BJ (cell line): ENCODE results near the gene PER1. TPM values are rescaled to one million over a fixed set of nuclear protein-coding genes. Genes with fewer than 3 reads are reported as not detected.

ENCODE experiments used
- CTCF ChIA-PET: fragments of 350-600 bp; formaldehyde crosslinking; extraction: SDS; loops from one replicate; lab custom pipeline; 2021; ENCODE audit warnings: antibody characterized with exemption, inconsistent platforms; lab: Yijun Ruan, JAX
- POLR2A ChIA-PET: fragments of 300-600 bp; sonication (Branson Sonifier 250); formaldehyde crosslinking; extraction: SDS; loops from one replicate; lab custom pipeline; 2021; ENCODE audit warnings: antibody characterized with exemption; lab: Charles Lee
- DNase-seq: peaks from one replicate; pipeline ENCODE4 v3.0.0-alpha.2; 2011; ENCODE audit warnings: low read depth
- H3K27me3 ChIP-seq: 2 replicates; pipeline ENCODE4 v1.6.0; 2011; ENCODE audit warnings: low read length; ENCODE audit not compliant: control insufficient read depth, insufficient read depth
- H3K36me3 ChIP-seq: 2 replicates; pipeline ENCODE4 v1.5.1; 2011; ENCODE audit warnings: low read length; ENCODE audit not compliant: control insufficient read depth, insufficient read depth
- H3K4me3 ChIP-seq: 2 replicates; pipeline ENCODE4 v1.5.1; 2011; ENCODE audit warnings: low read depth, mild to moderate bottlenecking, control low read depth, low read length
- CTCF ChIP-seq: IDR thresholded peaks from 2 replicates; pipeline ENCODE4 v1.5.1; 2011; ENCODE audit warnings: low read depth, mild to moderate bottlenecking, control low read depth, inconsistent platforms, low read length, moderate library complexity; ENCODE audit not compliant: insufficient read depth
- polyA plus RNA-seq: library from polyadenylated mRNA; depleted of rRNA; stranded (reverse); fragments of >200 nt; gene quantifications from 2 replicates; pipeline ENCODE4 v1.2.3, GENCODE V29; 2011

PER1 gene
- polyA plus RNA-seq, 1 experiment: 7.7 TPM

GRCh38 chr17:8133941-8134340 lies 18.3 kb downstream of the PER1 start:
- Histone ChIP-seq H3K36me3 (no peaks in the 10 kb centered on the region), H3K27me3 (no peaks in the 10 kb centered on the region), H3K4me3 (no peak overlapping the region)
- TF ChIP-seq CTCF: no peak
- DNase-seq: no peak
- ChIA-PET CTCF (interaction anchor here (0.8 to 3.4 kb wide), 6 partner anchors 11 to 652 kb away, joined by 3 to 22 read pairs (median 4); partner anchors contain the start of gene ALOX12B), POLR2A (interaction anchor here (0.6 kb wide), 1 partner anchor 15 kb away, joined by 5 read pairs; no protein-coding TSS in a partner anchor)

- POLR2A ChIA-PET: interaction anchor here (0.6 kb wide), 1 partner anchor 10 kb away, joined by 7 read pairs; no protein-coding TSS in a partner anchor
- H3K36me3 ChIP-seq: no peaks in the 10 kb centered on the region
Measured at GRCh38 chr17:8133399-8133798, 18.8 kb downstream of the PER1 start.

DNA sequence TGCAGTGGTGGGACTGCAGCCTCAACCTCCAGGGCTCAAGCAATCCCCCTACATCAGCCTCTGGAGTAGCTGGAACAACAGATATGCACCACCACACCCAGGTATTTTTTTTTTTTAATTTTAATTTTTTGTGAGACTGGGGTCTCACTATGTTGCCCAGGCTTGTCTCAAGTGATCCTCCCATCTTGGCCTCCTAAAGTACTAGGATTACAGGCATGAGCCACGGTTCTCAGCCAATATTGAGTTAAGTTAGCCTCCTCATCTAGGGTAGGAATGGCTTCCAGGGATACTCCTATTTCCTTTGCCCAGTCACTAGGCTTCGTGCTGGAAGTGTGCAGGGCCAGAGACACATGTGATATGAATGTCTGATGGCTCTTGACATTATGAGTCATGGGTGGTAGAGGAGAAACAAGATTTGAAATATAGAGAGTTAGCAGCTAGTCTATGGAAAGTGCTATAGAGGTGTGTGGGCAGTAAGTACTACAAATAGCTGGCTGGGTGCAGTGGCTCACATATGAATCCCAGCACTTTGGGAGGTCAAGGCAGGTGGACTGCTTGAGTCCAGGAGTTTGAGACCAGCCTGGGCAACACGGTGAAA lies 20.3 kb downstream of the PER1 start:
- ChIA-PET POLR2A (no interaction called here), CTCF (interaction anchor here (0.7 to 1.5 kb wide), 2 partner anchors 13 to 20 kb away, joined by 3 read pairs; partner anchors contain the start of gene PER1)
- no peak for TF ChIP-seq CTCF

More at GRCh38 chr17:8133399-8133798, 18.8 kb downstream of the PER1 start:
- no peak for DNase-seq
- Histone ChIP-seq H3K4me3 (no peak overlapping the region), H3K27me3 (no peaks in the 10 kb centered on the region)
- no peak for TF ChIP-seq CTCF
- CTCF ChIA-PET: interaction anchor here (0.8 to 3.4 kb wide), 5 partner anchors 11 to 653 kb away, joined by 3 to 22 read pairs (median 3); partner anchors contain the start of gene ALOX12B

GRCh38 chr17:8128125-8128784 lies 23.9 kb downstream of the PER1 start:
- Histone ChIP-seq H3K27me3 (no peaks in the 10 kb centered on the region; the same call in 1 of the 2 replicates), H3K4me3 (no peak overlapping the region), H3K36me3 (no peaks in the 10 kb centered on the region)
- no peak for TF ChIP-seq CTCF
- ChIA-PET CTCF (interaction anchor here (1.5 to 1.8 kb wide), 2 partner anchors 10 kb away, joined by 7 to 29 read pairs; no protein-coding TSS in a partner anchor), POLR2A (no interaction called here)
- DNase-seq: no peak

More for the DNA sequence above, 20.3 kb downstream of the PER1 start:
- Histone ChIP-seq H3K36me3 (no peaks in the 10 kb centered on the region), H3K27me3 (no peaks in the 10 kb centered on the region), H3K4me3 (no peak overlapping the region)
- no peak for DNase-seq

DNA sequence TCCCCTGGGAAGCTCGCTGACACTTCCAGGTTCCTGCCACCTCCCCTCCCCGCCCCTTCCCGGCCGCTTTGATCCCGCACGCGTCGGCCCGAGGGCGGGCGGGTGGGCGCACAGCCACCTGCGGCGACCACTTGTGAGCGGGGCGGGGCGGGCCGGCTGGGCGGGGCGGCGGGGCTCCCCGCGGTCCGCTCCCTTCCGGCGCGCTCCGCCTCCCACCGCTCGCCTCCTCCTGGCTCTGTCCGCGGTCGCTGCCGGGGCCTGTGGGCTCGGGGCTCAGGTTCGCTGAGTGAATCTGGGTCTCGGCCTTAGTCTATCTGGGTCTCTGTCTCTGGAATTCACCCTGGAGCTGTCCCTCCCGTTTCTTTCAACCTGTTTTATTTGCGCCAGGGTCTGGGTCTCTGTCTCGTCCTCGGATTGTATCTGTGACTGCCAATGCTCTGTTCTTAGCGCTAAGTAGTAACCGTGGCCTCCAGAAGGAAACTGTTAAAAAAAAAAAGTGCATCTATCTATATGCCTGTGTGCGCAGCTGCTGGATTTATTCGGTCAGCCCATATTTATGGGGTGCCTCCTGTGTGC lies 25.6 kb downstream of the PER1 start:
- POLR2A ChIA-PET: no interaction called here
- CTCF ChIA-PET: interaction anchor here (0.6 to 1.8 kb wide), 7 partner anchors 12 to 353 kb away, joined by 3 to 29 read pairs (median 4); partner anchors contain the start of gene AURKB
- DNase-seq: no peak
- Histone ChIP-seq H3K27me3 (no peaks in the 10 kb centered on the region; the same call in 1 of the 2 replicates), H3K4me3 (peak overlapping the region; percentile 56), H3K36me3 (no peaks in the 10 kb centered on the region)
- no peak for TF ChIP-seq CTCF
